Neural progenitor cell (in vitro differentiated cells): ENCODE results near the gene ABCC8.

Source experiments
- EZH2 ChIP-seq: fragments of 200-600 bp; sonication (generic); IDR thresholded peaks from 2 replicates; pipeline ENCODE4 v1.6.1; 2017; ENCODE audit warnings: antibody characterized with exemption, mild to moderate bottlenecking, moderate library complexity
- EZH2phosphoT487 ChIP-seq: fragments of 200-600 bp; sonication (generic); IDR thresholded peaks from 2 replicates; pipeline ENCODE4 v1.6.1; 2017; ENCODE audit warnings: antibody characterized with exemption
- TF ChIP-seq, protein P1 (sequence below): fragments of 200-600 bp; sonication (generic); IDR thresholded peaks from 2 replicates; pipeline ENCODE4 v1.5.1; 2017; ENCODE audit warnings: antibody characterized with exemption, mild to moderate bottlenecking

DNA sequence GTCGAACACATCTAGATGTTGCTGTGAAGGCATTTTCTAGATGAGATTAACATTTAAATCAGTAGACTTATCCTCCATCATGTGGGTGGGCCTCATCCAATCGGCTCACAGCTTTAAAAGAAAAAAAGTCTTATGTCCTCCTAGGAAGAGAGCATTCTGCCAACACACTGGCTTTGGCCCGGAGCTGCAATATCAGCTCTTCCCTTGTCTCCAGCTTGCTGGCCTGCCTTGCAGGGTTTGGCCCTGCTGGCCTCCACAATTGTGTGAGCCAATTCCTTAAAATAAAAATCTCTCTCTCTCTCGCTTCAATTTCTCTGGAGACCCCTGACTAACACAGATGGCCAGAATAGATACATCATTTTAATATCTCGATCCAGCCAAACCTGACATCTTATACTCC lies 13.1 kb upstream of the ABCC8 start:
- TF ChIP-seq, protein P1, sequence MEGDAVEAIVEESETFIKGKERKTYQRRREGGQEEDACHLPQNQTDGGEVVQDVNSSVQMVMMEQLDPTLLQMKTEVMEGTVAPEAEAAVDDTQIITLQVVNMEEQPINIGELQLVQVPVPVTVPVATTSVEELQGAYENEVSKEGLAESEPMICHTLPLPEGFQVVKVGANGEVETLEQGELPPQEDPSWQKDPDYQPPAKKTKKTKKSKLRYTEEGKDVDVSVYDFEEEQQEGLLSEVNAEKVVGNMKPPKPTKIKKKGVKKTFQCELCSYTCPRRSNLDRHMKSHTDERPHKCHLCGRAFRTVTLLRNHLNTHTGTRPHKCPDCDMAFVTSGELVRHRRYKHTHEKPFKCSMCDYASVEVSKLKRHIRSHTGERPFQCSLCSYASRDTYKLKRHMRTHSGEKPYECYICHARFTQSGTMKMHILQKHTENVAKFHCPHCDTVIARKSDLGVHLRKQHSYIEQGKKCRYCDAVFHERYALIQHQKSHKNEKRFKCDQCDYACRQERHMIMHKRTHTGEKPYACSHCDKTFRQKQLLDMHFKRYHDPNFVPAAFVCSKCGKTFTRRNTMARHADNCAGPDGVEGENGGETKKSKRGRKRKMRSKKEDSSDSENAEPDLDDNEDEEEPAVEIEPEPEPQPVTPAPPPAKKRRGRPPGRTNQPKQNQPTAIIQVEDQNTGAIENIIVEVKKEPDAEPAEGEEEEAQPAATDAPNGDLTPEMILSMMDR: no peak
- TF ChIP-seq EZH2 (no peak), EZH2phosphoT487 (no peak)
